HG02973 (cell line): Measurements from ENCODE around the gene MID1.

Experiments used
- ATAC-seq: cut with Tn5 transposase; IDR thresholded peaks from one replicate; pipeline ENCODE4 v1.9.1; 2021; ENCODE audit warnings: moderate library complexity; ENCODE audit not compliant: unreplicated experiment

Gene MID1

DNA sequence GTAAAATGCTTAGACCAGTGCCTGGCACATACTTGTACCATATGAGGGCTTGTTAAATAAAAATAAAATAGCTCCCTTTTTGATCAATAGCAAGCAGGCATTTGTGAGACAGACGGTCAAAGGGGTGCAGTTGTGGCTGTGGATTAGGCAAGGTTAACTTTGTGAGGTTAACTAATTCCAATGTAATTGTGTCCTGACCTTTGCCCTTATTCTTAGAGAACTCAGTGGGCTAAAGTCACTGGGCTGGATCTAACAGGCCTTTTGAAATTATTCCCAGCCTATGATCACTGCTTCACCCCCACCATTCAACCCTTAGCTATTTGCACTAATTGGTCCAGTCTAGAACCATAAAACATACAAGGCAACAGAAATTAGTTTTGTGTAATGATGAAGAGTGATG lies 166.4 kb downstream of the MID1 start:
- no peak for ATAC-seq

- no peak for ATAC-seq
Observed at GRCh38 chrX:10450959-10451355, 169.4 kb downstream of the MID1 start.

- ATAC-seq = no peak
Observed at GRCh38 chrX:10450229-10450958, 170.0 kb downstream of the MID1 start.

DNA sequence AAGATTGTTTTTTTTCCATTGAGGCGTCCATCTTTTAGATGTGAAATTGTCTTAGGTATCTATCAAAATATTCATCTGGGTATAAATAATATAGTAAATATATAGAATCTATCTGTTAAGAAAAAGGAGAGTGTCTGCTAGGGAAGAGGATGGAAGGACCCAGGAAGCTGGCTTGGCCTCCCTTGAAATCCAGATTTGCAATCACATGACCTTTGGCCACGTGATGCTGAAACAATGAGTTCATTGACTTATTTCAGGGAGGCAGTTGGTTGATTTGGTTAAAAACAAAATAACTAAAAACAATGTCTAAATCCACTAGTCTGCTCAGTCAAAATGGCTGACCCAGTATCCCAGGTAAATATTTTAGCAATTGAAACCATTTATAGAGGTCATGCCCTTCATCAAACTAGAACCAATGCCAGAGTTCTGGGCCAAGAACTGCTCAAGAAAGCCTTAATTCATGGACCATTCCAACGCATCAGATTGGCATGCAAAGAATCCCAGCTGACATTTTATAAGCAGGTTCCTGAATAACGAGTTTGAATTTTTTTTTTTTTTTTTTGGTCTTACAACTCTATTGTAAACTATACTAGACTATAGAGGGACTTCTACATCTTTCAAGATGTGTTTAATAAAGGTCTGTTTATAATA lies 172.7 kb downstream of the MID1 start:
- ATAC-seq = no peak

GRCh38 chrX:10444204-10444603 lies 176.2 kb downstream of the MID1 start:
- ATAC-seq = no peak

- no peak for ATAC-seq
Observed at GRCh38 chrX:10441464-10441863, 178.9 kb downstream of the MID1 start.

GRCh38 chrX:10433296-10433965 lies 187.0 kb downstream of the MID1 start:
- ATAC-seq = no peak

GRCh38 chrX:10429908-10430307 lies 190.5 kb downstream of the MID1 start:
- no peak for ATAC-seq

DNA sequence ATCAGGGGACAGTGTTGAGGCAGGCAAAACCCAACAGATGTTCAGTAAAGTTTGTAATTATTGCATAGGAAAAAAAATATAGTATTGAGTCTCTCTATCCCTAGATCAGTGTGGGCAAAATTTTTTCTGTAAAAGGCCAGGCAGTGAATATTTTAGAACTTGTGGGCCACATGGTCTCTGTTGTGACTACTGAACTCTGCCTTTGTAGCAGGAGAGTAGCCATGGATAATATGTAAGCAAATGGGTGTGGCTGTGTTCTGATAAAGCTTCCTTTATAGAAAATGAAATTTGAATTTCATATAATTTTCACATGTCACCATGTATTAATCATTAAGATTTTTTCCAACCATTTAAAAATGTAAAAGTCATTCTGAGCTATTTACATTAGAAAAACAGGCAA lies 193.1 kb downstream of the MID1 start:
- ATAC-seq = no peak

DNA sequence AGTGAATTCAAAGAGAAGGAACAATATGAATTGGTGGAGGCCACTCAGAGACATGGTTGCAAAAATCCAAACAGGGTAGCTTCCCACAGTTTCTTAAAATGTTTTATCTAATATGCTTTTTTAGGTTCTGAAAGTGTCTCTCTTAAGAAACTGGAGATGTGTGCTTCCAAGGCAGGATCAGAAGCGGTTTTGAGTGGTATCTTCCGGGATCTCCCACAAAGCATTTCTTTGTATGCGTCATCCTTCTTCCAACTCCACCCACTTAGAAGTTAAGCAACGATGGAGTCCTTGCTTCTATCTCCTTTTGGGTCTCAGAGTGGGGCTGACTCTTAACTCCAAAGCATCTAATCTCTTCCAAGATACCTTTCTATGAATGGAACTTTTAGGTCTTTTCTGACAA lies 196.7 kb downstream of the MID1 start:
- no peak for ATAC-seq

DNA sequence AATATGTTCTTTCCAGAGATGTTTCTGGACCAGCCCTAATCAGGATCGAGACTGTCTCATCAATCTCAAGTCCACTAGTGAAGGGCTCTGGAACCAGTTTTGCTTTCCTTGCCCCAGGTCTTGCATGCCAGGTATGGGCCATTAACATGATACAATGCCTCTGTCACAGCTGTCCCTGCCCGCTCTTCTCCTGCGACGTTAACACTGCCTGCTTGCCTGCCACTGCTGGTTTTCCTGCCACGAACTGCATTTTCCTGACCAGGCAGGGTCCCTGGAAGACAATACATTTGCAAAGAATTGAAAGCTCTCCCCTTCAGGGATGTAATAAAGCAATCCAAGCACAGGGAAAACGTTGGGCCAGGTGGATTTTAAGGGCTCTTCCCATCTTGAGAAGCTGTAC lies 200.3 kb downstream of the MID1 start:
- ATAC-seq = no peak

DNA sequence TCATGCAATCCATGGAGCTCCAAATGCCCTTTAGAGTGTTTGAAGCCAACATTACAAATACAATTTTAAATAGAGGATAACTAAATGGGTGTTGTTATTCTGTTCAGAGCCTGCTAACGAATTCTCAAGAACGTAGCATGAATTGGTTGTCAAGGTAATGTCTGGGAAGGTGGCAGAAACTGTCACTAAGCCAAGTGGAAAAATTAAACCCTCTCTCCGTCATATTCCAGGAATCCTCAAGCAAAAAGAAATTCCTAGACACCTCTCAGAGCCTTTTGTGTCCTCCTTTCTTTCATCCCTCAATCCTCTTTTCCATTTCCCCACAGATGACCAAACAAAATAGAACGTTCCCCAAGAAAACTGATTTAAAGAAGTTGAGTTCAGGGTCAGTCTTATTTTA lies 204.0 kb downstream of the MID1 start:
- no peak for ATAC-seq

DNA sequence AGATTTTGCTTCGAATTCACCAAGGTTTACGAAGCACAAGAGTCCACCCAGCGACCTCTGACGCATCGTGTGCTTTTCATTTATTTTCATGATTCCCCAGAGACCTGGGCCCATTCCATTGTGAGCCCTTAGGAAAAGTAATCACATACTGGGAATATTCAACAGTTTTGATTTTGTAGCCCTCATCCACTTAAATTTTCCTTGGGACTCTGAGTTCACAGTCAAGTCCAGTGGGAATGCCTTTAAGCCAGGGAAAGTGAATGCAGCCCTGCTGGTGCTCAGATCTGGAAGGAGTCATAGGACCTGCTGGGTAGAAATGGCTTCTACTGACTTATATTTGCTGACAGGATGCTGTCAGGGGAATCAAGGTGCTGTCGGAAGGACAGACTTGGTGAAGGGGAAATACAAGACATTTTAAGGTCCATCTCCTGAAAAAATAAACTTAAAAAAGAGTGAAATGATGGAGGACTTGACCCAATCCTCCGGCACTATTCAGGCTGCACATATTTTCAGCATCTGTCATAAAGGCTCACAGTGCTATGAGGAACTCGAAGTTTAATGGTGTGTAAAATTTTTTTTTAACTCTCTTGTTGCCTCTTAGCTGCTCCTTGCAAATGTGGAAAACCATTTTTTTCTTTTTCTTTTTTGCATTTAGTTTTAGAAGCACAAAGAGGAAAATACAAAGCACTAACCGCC lies 204.9 kb downstream of the MID1 start:
- no peak for ATAC-seq

GRCh38 chrX:10414862-10415261 lies 205.5 kb downstream of the MID1 start:
- no peak for ATAC-seq

DNA sequence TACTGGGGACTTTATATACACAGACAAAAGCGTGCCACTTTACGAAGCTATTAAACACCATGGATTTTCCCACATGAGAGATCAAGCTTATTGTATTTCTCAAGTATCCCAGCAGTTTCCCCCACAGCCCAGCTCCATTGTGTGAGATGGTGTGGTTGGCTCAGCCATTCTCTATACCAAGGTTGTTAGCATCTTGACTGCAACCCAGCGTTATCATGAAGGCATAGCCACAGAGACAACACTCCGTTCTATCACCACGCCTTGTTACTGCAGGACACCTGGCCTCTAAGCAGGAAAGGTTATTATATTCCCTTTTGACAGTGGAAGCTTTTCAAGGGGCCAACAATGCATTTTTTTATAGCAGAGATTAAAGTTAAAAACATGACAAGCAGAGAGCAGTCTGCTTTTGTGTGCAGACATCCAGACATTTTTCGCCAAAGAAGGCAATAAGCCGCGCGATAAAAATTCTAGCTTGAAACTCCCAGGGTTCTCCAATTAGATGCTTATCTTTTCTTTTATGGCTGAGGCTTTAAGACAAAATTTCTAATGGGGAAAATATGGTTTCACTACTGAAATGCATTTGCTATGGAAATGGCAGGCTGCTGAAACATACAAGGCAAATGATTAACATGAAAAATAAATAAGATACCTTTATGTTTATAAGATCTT lies 206.1 kb downstream of the MID1 start:
- ATAC-seq = no peak

GRCh38 chrX:10404436-10404835 lies 215.9 kb downstream of the MID1 start:
- ATAC-seq = no peak

DNA sequence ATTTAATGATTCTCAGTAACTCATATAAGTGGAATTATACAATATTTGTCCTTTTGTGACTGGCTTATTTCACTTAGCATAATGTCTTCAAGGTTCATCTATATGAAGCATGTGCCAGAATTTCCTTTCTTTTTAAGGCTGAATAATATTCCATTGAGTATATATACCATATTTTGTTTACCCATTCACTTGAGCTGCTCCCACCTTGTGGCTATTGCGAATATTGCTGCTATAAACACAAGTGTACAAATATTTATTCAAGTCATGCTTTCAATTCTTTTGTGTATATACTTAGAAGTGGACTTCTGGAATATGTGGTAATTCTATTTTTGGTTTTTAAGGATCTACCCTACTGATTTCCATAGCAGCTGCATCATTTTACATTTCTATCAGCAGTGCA lies 219.1 kb downstream of the MID1 start:
- ATAC-seq = no peak

DNA sequence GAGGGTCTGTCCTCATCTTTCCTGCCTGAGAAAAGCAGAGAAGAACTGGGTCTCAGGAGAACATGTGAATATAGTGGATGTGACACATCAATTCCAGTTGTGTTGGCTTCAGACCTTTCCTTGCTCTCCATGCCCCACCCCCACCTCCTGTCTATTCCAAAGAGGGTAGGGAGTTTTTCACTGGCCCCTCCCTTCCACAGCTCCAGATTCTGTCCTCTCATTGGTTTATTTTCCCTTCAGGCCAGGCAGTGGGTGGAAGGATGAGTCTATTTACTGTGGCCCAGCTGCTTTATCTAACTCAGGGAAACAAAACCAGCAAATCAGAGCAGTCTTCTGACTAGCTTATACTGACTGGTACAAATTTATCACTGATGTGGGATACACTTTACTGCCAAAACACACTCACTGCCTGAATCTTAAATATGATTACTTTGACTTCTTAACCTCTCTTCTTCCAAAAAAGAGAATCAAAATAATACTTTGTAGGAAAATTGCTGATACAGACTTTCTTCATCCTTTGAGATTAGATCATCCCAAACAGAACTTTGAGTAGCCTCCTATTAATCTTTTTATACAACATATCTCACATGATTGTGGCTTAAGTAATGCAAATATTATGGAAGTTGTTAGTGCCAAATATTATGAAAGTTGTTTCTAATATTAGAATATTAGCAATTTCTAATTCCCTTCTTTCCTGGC lies 221.2 kb downstream of the MID1 start:
- no peak for ATAC-seq

DNA sequence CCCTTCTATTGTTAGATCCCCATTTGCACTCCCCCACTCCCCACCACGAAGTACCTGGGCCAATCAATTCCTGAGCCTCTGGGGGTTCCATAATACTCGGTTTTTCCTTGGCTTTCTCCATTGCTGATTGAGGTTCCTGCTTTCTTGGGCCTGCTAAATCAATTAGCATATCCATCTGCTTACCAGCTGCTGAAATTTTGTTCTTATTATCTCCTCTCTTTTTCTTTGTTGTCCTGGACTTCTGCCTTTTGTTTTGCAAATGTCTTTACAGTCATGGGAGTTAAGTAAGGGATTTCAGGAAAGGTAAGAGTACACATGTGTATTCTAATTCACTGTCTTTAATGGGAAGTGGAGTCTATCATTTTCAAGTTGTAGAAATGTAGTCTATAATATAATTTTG lies 222.2 kb downstream of the MID1 start:
- ATAC-seq = no peak

- no peak for ATAC-seq
Observed at GRCh38 chrX:10397349-10397748, 223.0 kb downstream of the MID1 start.

GRCh38 chrX:10395643-10396042 lies 224.7 kb downstream of the MID1 start:
- no peak for ATAC-seq
